Tibial artery (tissue), 4 donors: ENCODE data around the gene CDC14B.
"Not testable (repeated sequence)": the region's sequence is repeated elsewhere in the genome, so short reads cannot be mapped to it uniquely, and the experiment has no call there.

Experiments used
- DNase-seq, 2 donors: peaks; one replicate each; pipeline ENCODE4 v3.0.0-alpha.2; 2019
- H3K27ac ChIP-seq, 2 donors: fragments of 200-600 bp; sonication (generic) in 1 of 2; 1 replicate in 1 of 2; 2 replicates in 1 of 2; pipeline ENCODE4 v1.5.1; 2018 to 2019; ENCODE audit warnings: mild to moderate bottlenecking in 1 of 2
- H3K27me3 ChIP-seq, 2 donors: fragments of 200-600 bp; sonication (generic) in 1 of 2; one replicate each; pipeline versions ENCODE4 v1.5.1 to v1.6.0; 2016 to 2019
- H3K36me3 ChIP-seq, 3 donors: fragments of 200-600 bp; sonication (generic) in 2 of 3; one replicate each; pipeline ENCODE4 v1.5.1; 2016 to 2019; ENCODE audit warnings: mild to moderate bottlenecking in 2 of 3
- H3K4me1 ChIP-seq, 4 donors: fragments of 200-600 bp; sonication (generic) in 2 of 4; 1 replicate in 3 of 4; 2 replicates in 1 of 4; pipeline ENCODE4 v1.5.1; 2016 to 2019
- H3K4me3 ChIP-seq, 2 donors: fragments of 200-600 bp; sonication (generic) in 1 of 2; 1 replicate in 1 of 2; 2 replicates in 1 of 2; pipeline ENCODE4 v1.5.1; 2018 to 2019; ENCODE audit warnings: mild to moderate bottlenecking in 2 of 2
- H3K9me3 ChIP-seq, 3 donors: fragments of 200-600 bp; sonication (generic) in 1 of 3; one replicate each; pipeline ENCODE4 v1.5.1; 2016 to 2019
- CTCF ChIP-seq, 2 experiments: fragments of 200-600 bp in 1 of 2; fragments of 450-650 bp in 1 of 2; IDR thresholded peaks; one replicate each; pipeline ENCODE4 v1.5.1; 2017 to 2019; ENCODE audit warnings: antibody characterized with exemption in 2 of 2, mild to moderate bottlenecking in 1 of 2, moderate library complexity in 1 of 2
- intact Hi-C: fragments of 100-400 bp; cut with DNase I; formaldehyde crosslinking; loops from one replicate; pipeline ENCODE4 v1.15.0; 2023; ENCODE audit warnings: low total_unique reads

Gene CDC14B

GRCh38 chr9:96638606-96639364 is 19.1 kb upstream of the CDC14B start:
- Histone ChIP-seq H3K4me3 (no peak overlapping the region), H3K9me3 (no peaks in the 10 kb centered on the region), H3K27ac (no peak overlapping the region), H3K27me3 (no peaks in the 10 kb centered on the region), H3K36me3 (peaks cover 15 to 26% (median 23%) of the 10 kb centered on the region in 3 donors), H3K4me1 (no peaks in the 10 kb centered on the region)
- no peak for DNase-seq
- no peak for TF ChIP-seq CTCF (IDR thresholded peaks at IDR 0.05)
- intact Hi-C loops = no loop called here

GRCh38 chr9:96636368-96636767 is 16.7 kb upstream of the CDC14B start:
- Histone ChIP-seq H3K4me3 (no peak overlapping the region), H3K27me3 (peaks cover 0 to 6% of the 10 kb centered on the region in 2 donors), H3K9me3 (no peaks in the 10 kb centered on the region), H3K4me1 (no peaks in the 10 kb centered on the region), H3K36me3 (peaks cover 0 to 7% (median 3%) of the 10 kb centered on the region in 3 donors), H3K27ac (no peak overlapping the region)
- intact Hi-C loops = no loop called here
- no peak for DNase-seq
- TF ChIP-seq CTCF (IDR thresholded peaks at IDR 0.05) = no peak

- H3K36me3 ChIP-seq, DNase-seq, H3K9me3 ChIP-seq, H3K4me1 ChIP-seq, H3K27ac ChIP-seq, intact Hi-C loops, H3K4me3 ChIP-seq: not testable (repeated sequence)
- H3K27me3 ChIP-seq = peaks cover 0 to 14% of the 10 kb centered on the region in 2 donors
Observed at GRCh38 chr9:96633579-96633978, 13.9 kb upstream of the CDC14B start.

GRCh38 chr9:96626912-96627311 is 7.3 kb upstream of the CDC14B start:
- no peaks in the 10 kb centered on the region for H3K4me1 ChIP-seq
- no peak overlapping the region for H3K27ac ChIP-seq
- no peak overlapping the region for H3K4me3 ChIP-seq
- no peak for TF ChIP-seq CTCF (IDR thresholded peaks at IDR 0.05)
- peaks cover 0 to 7% of the 10 kb centered on the region in 2 donors for H3K27me3 ChIP-seq
- intact Hi-C loops = no loop called here
- no peak for DNase-seq
- no peaks in the 10 kb centered on the region for H3K36me3 ChIP-seq
- no peaks in the 10 kb centered on the region for H3K9me3 ChIP-seq

- no peak for TF ChIP-seq CTCF (IDR thresholded peaks at IDR 0.05)
- no peak overlapping the region for H3K27ac ChIP-seq
- intact Hi-C loops = no loop called here
- no peak for DNase-seq
- H3K27me3 ChIP-seq = no peaks in the 10 kb centered on the region
- H3K4me3 ChIP-seq = no peak overlapping the region
- peaks cover 0 to 5% (median 1%) of the 10 kb centered on the region in 4 donors for H3K4me1 ChIP-seq
- H3K9me3 ChIP-seq = no peaks in the 10 kb centered on the region
- H3K36me3 ChIP-seq = no peaks in the 10 kb centered on the region
Observed at GRCh38 chr9:96621618-96622017, 2.0 kb upstream of the CDC14B start.

GRCh38 chr9:96620832-96621269 is 1.2 kb upstream of the CDC14B start:
- H3K4me3 ChIP-seq = no peak overlapping the region
- no peak for TF ChIP-seq CTCF (IDR thresholded peaks at IDR 0.05)
- intact Hi-C loops = no loop called here
- no peak for DNase-seq
- peaks cover 0 to 5% (median 1%) of the 10 kb centered on the region in 4 donors for H3K4me1 ChIP-seq
- H3K27me3 ChIP-seq = no peaks in the 10 kb centered on the region
- no peaks in the 10 kb centered on the region for H3K36me3 ChIP-seq
- H3K9me3 ChIP-seq = no peaks in the 10 kb centered on the region
- H3K27ac ChIP-seq = no peak overlapping the region
